Small intestine (tissue), 7 donors: ENCODE data around the gene PPP1R15B. TPM values are rescaled to one million over a fixed set of nuclear protein-coding genes. Genes with fewer than 3 reads are reported as not detected.
A peak's percentile ranks its signal among the peaks of the same experiment; 100 is the strongest.

Source experiments
- DNase-seq, 2 donors: peaks; one replicate each; pipeline versions ENCODE4 v3.0.0 to v3.0.0-alpha.2; 2013
- FAIRE-seq: peaks from 2 replicates; lab custom pipeline; 2012; peaks lifted over from hg19 to GRCh38; lab: Jason Lieb, UNC
- H3K27ac ChIP-seq, 3 donors: one replicate each; pipeline ENCODE4 v1.5.1; 2013; ENCODE audit warnings: low read length in 2 of 3, mild to moderate bottlenecking in 2 of 3, control low read depth in 1 of 3, inconsistent platforms in 1 of 3, low read depth in 1 of 3, moderate library complexity in 1 of 3
- H3K27me3 ChIP-seq, 3 donors: one replicate each; pipeline ENCODE4 v1.6.1; 2013; ENCODE audit warnings: low read length in 3 of 3, inconsistent platforms in 1 of 3; ENCODE audit not compliant: control insufficient read depth in 3 of 3, insufficient read depth in 3 of 3
- H3K36me3 ChIP-seq, 3 donors: one replicate each; pipeline ENCODE4 v1.6.1; 2013; ENCODE audit warnings: low read length in 3 of 3, inconsistent platforms in 1 of 3, low read depth in 1 of 3, mild to moderate bottlenecking in 1 of 3, moderate library complexity in 1 of 3; ENCODE audit not compliant: control insufficient read depth in 3 of 3, insufficient read depth in 2 of 3
- H3K4me1 ChIP-seq, 3 donors: one replicate each; pipeline ENCODE4 v1.6.1; 2013; ENCODE audit warnings: low read length in 2 of 3, inconsistent platforms in 1 of 3, low read depth in 1 of 3, mild to moderate bottlenecking in 1 of 3, moderate library complexity in 1 of 3; ENCODE audit not compliant: control insufficient read depth in 3 of 3, insufficient read depth in 2 of 3
- H3K4me3 ChIP-seq, 3 donors: one replicate each; pipeline ENCODE4 v1.5.1; 2013; ENCODE audit warnings: low read length in 3 of 3, control low read depth in 1 of 3, inconsistent platforms in 1 of 3, low read depth in 1 of 3, mild to moderate bottlenecking in 1 of 3, moderate library complexity in 1 of 3
- H3K9me3 ChIP-seq, 2 donors: one replicate each; pipeline ENCODE4 v1.6.1; 2013; ENCODE audit warnings: low read depth in 1 of 2, low read length in 1 of 2; ENCODE audit not compliant: control insufficient read depth in 2 of 2, insufficient read depth in 1 of 2
- WGBS, 3 donors: extraction: QIAGEN DNeasy Blood & Tissue Kit; methylation state at CpG; one replicate each; pipeline ENCODE4 v1.1.7; 2013; 5-methylcytosine and 5-hydroxymethylcytosine counted together
- polyA plus RNA-seq, 4 donors: library from polyadenylated mRNA; stranded (reverse) in 3 of 4; unstranded in 1 of 4; fragments of 200-250 nt in 3 of 4; fragments of 120-200 nt in 1 of 4; gene quantifications; one replicate each; pipeline versions ENCODE4 v1.2.1 to v1.2.3, GENCODE V29; 2013
- donor health status: healthy with polysubstance abuse.
- donor health status: control.
- donor health status: control.
- donor health status: Bipolar disorder and iron deficiency.
- donor health status: healthy.

Gene PPP1R15B
- polyA plus RNA-seq, 4 donors = 9.4 to 48.1 (median 17.7) TPM

DNA sequence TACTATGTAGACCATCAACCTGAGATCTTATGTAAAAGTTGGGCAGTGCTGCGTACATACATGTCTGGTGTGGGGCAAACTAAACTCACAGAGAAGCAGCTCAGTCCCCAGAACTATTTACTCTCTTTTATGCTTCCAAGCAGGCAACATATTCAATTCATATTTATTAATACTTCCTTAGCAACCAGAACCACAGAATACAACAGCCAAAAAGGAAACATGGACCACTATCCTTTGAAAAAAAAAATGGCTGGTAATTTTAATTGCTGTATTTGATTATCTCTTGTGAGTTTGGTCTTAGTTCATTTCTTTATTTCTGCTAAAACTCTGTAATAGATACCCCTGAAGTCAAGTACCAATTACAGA lies 1.5 kb upstream of the PPP1R15B start:
- Histone ChIP-seq H3K9me3 (no peaks in the 10 kb centered on the region), H3K4me3 (no peak overlapping the region), H3K27ac (no peak overlapping the region), H3K36me3 (peaks cover 0 to 3% (median 0%) of the 10 kb centered on the region in 3 donors), H3K27me3 (no peaks in the 10 kb centered on the region), H3K4me1 (peaks cover 2 to 16% (median 5%) of the 10 kb centered on the region in 3 donors)
- FAIRE-seq (no peak), DNase-seq (no peak)
- WGBS, 3 donors = 92 to 96% (median 94%) methylated on average over 1 of the region's 1 CpG

GRCh38 chr1:204410688-204411450 lies 748 bp downstream of the PPP1R15B start:
- Histone ChIP-seq H3K27me3 (no peaks in the 10 kb centered on the region), H3K27ac (peak overlapping the region; percentile 96 to 99 (median 98)), H3K4me1 (peaks cover 0 to 4% (median 0%) of the 10 kb centered on the region in 3 donors), H3K36me3 (peaks cover 0 to 9% (median 0%) of the 10 kb centered on the region in 3 donors), H3K4me3 (peak overlapping the region; percentile 79 to 83 (median 80)), H3K9me3 (no peaks in the 10 kb centered on the region)
- DNase-seq (peak; percentile 63 to 78), FAIRE-seq (no peak)
- WGBS, 3 donors = 0% methylated on average over 35 to 38 of the region's 38 CpGs

DNA sequence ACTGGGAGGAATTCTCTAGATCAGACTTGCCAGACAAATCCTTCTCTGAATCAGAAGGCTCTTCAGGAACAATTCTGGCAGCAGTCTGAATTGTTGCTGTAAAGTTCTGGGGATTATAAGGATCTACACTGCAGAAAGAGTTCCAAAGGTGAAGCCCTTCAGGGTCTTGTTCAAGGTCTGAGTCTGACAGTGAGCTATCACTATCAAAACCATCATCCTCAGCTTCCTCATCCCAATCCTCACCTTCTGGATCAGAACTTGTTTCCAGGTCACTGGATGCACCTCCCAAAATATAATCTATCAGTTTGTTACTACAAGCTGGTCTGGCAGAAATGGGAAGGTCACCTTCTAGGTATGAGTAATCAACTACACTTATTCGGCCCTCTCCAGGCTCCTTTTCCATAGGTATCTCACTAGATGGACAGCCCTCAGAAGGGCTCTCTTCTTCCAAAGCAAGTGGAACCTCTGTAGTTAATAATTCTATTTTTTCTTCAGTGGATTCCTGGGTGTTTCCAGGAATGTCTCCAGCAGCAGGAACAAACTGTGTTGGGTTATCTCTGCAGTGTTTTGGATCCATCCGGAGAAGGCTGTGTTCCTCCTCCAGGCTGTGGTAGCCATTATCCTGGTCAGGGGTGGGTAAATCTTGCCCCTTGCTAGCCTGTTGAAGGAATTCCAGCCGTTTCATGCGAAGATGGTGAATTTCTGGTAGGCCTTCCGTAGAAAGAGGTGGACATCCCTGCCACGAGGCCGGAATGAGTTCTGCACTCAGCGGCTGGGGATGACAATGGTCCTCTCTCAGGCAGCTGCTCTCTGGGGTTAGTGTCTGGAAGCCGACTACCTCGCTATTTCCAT lies 1.6 kb downstream of the PPP1R15B start:
- no peak for DNase-seq

DNA sequence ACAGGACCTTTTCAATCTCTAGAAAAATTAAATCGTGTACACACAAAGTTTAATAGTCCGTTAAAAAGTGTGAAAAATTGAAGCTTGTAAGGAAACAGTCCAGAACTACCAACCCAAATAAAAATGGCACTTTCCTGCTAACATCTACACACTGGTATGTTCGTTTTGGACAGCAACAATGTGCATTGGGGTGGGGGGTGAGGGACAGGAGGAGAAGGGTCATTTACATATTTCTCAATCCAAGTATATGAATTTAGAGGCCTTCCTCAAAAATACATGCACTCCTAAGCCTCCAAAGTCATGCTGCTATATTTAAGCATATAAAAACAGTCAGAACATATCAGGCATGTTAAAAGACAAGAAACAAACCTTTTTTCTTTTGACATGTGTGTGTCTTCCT lies 2.5 kb downstream of the PPP1R15B start:
- no peaks in the 10 kb centered on the region for H3K27me3 ChIP-seq
- FAIRE-seq = no peak
- peak overlapping the region; percentile 79 to 83 (median 80) for H3K4me3 ChIP-seq
- H3K4me1 ChIP-seq = peaks cover 0 to 5% (median 0%) of the 10 kb centered on the region in 3 donors
- no peak for DNase-seq
- 0 to 2% (median 1%) methylated on average over 3 of the region's 3 CpGs for WGBS, 3 donors
- no peaks in the 10 kb centered on the region for H3K9me3 ChIP-seq
- peaks cover 0 to 8% (median 6%) of the 10 kb centered on the region in 3 donors for H3K36me3 ChIP-seq
- H3K27ac ChIP-seq = peak overlapping the region in 1 of 3 donors; percentile 99

More for the DNA sequence above, 1.6 kb downstream of the PPP1R15B start:
- Histone ChIP-seq H3K36me3 (peaks cover 0 to 5% (median 2%) of the 10 kb centered on the region in 3 donors), H3K4me3 (peak overlapping the region; percentile 79 to 83 (median 80)), H3K27ac (peak overlapping the region; percentile 96 to 99 (median 98)), H3K27me3 (no peaks in the 10 kb centered on the region), H3K9me3 (no peaks in the 10 kb centered on the region), H3K4me1 (peaks cover 0 to 5% (median 0%) of the 10 kb centered on the region in 3 donors)
- FAIRE-seq = no peak
- 0% methylated on average over 10 of the region's 10 CpGs for WGBS, 3 donors

DNA sequence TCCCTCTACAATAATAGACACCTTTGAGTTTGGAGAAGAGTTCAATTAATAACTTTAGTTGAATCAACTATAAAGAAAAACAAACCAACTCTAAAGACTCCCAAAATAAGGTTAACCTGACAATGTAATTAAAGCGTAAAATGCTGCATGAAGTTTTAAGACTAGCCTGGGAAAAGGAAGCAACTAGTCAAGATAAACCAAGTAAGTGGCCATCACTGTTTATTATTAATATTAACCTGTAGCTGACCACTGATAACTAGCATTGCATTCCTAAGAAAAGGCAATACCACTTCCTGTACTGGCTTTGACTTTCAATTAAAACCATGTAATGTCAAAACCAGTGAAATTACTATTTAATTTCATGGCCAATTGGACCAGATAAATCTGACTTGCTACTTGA lies 3.0 kb downstream of the PPP1R15B start:
- FAIRE-seq (no peak), DNase-seq (no peak)
- H3K9me3 ChIP-seq = no peaks in the 10 kb centered on the region
- no peak overlapping the region for H3K27ac ChIP-seq
- peak overlapping the region; percentile 77 to 83 (median 79) for H3K4me3 ChIP-seq
- H3K27me3 ChIP-seq = no peaks in the 10 kb centered on the region
- 0 to 4% (median 4%) methylated on average over 1 of the region's 1 CpG for WGBS, 3 donors
- H3K4me1 ChIP-seq = peaks cover 0 to 5% (median 0%) of the 10 kb centered on the region in 3 donors
- peaks cover 0 to 9% (median 9%) of the 10 kb centered on the region in 3 donors for H3K36me3 ChIP-seq

GRCh38 chr1:204408074-204408507 lies 3.5 kb downstream of the PPP1R15B start:
- Histone ChIP-seq H3K36me3 (peaks cover 0 to 9% (median 9%) of the 10 kb centered on the region in 3 donors), H3K9me3 (no peaks in the 10 kb centered on the region), H3K4me3 (peak overlapping the region; percentile 77 to 83 (median 79)), H3K4me1 (peaks cover 0 to 5% (median 0%) of the 10 kb centered on the region in 3 donors), H3K27me3 (no peaks in the 10 kb centered on the region), H3K27ac (no peak overlapping the region)
- FAIRE-seq (no peak), DNase-seq (peak; percentile 43 to 63)
- 0 to 2% (median 0%) methylated on average over 2 of the region's 2 CpGs for WGBS, 3 donors

DNA sequence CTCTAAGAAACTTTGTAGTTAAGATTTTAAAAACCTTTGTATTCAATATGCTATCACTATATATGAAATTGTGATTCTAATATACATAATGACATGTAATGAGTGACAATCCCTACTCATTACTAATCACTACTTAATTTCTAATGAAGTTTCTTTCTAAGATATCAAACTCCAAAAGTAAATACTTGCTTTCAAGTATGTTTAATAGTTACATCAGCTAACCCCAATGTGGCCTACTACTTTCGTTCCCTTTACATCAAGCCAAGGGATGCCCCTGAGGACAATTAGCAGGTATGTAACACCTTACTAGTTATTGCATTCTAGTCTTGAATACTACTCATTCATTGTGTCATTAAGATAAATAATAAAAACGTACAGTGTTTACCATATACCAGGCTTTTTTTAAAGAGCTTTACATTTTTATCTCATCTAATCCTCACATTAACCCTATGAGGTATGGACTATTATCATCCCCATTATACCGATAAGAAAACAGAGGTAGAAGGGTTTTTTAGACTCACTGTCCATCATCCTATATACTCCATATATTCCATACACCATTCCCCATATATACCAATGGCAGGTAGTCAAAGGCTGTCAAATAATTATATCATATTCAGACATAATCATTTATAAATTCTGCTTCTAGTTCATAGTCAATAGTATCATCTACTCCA lies 4.2 kb downstream of the PPP1R15B start:
- Histone ChIP-seq H3K27me3 (no peaks in the 10 kb centered on the region), H3K4me3 (peak overlapping the region; percentile 77 to 83 (median 79)), H3K9me3 (no peaks in the 10 kb centered on the region), H3K27ac (no peak overlapping the region), H3K4me1 (peaks cover 0 to 5% (median 0%) of the 10 kb centered on the region in 3 donors), H3K36me3 (peaks cover 0 to 14% (median 10%) of the 10 kb centered on the region in 3 donors)
- DNase-seq (no peak), FAIRE-seq (no peak)
- 0 to 1% (median 0%) methylated on average over 3 of the region's 3 CpGs for WGBS, 3 donors
